ENCODE measurements around the gene WDR36. TPM values are rescaled to one million over a fixed set of nuclear protein-coding genes. Genes with fewer than 3 reads are reported as not detected.

Gene WDR36
- total and polyA plus RNA-seq, 4 donors, result 7.8 to 34.3 (median 15.5) TPM

DNA sequence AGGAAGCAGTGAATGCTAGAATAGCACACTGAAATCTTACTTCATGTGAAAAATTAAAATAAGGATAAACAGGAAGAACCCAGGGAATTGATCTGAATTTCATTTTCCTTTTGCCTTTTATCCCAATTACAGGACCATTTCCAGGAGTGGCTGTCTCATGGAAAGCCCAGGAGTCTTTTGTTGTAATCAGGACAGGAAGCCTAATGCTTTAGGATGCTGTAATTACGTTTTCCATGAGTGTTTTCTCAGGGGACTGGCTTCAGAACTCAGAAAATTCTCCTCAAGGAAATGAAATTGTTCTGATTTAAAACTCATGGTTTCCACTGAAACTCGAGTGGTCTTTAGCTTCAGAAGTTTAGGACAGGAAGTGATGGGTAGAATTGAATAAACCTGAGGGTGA, 75.4 kb downstream of the WDR36 start:
- ATAC-seq (ENCODE audit: insufficient read depth, low FRiP score), result no peak

GRCh38 chr5:111168608-111169007, 76.5 kb downstream of the WDR36 start:
- H3K36me3 ChIP-seq (ENCODE audit: control insufficient read depth in 4 of 4, insufficient read depth in 4 of 4, low read length in 4 of 4), result no peaks in the 10 kb centered on the region
- H3K4me1 ChIP-seq (ENCODE audit: control insufficient read depth in 5 of 5, insufficient read depth in 5 of 5, low read length in 5 of 5), result no peaks in the 10 kb centered on the region
- DNase-seq, result no peak
- H3K27me3 ChIP-seq (ENCODE audit: control insufficient read depth in 3 of 3, insufficient read depth in 3 of 3, low read length in 2 of 3), result no peaks in the 10 kb centered on the region
- TF ChIP-seq CTCF (IDR thresholded peaks at IDR 0.05; ENCODE audit: control extremely low read depth, extremely low read depth), result no peak
- peaks cover 0 to 3% (median 0%) of the 10 kb centered on the region in 4 donors for H3K9me3 ChIP-seq (ENCODE audit: control insufficient read depth in 4 of 4, insufficient read depth in 3 of 4, low read length in 3 of 4)
- H3K4me3 ChIP-seq, result no peak overlapping the region
- ATAC-seq (ENCODE audit: insufficient read depth, low FRiP score), result no peak
- 0% methylated on average over 1 of the region's 1 CpG for WGBS, 2 donors
- no peak overlapping the region for H3K9ac ChIP-seq (ENCODE audit: insufficient read depth in 1 of 2, low read length in 2 of 2)
- H3K27ac ChIP-seq (ENCODE audit: low read depth in 1 of 2, low read length in 1 of 2), result no peak overlapping the region

More for the DNA sequence above, 75.4 kb downstream of the WDR36 start:
- Histone ChIP-seq H3K9ac (ENCODE audit: insufficient read depth in 1 of 2, low read length in 2 of 2) (no peak overlapping the region), H3K36me3 (ENCODE audit: control insufficient read depth in 4 of 4, insufficient read depth in 4 of 4, low read length in 4 of 4) (no peaks in the 10 kb centered on the region), H3K27ac (ENCODE audit: low read depth in 1 of 2, low read length in 1 of 2) (no peak overlapping the region), H3K4me3 (no peak overlapping the region), H3K9me3 (ENCODE audit: control insufficient read depth in 4 of 4, insufficient read depth in 3 of 4, low read length in 3 of 4) (peaks cover 0 to 3% (median 0%) of the 10 kb centered on the region in 4 donors), H3K27me3 (ENCODE audit: control insufficient read depth in 3 of 3, insufficient read depth in 3 of 3, low read length in 2 of 3) (no peaks in the 10 kb centered on the region), H3K4me1 (ENCODE audit: control insufficient read depth in 5 of 5, insufficient read depth in 5 of 5, low read length in 5 of 5) (no peaks in the 10 kb centered on the region)
- WGBS, 2 donors, result 67 to 81% methylated on average over 2 of the region's 2 CpGs
- TF ChIP-seq CTCF (IDR thresholded peaks at IDR 0.05; ENCODE audit: control extremely low read depth, extremely low read depth), result no peak
- DNase-seq, result no peak

GRCh38 chr5:111169269-111169668, 77.1 kb downstream of the WDR36 start:
- DNase-seq (no peak), ATAC-seq (ENCODE audit: insufficient read depth, low FRiP score) (no peak)
- no peak for TF ChIP-seq CTCF (IDR thresholded peaks at IDR 0.05; ENCODE audit: control extremely low read depth, extremely low read depth)
- no peaks in the 10 kb centered on the region for H3K36me3 ChIP-seq (ENCODE audit: control insufficient read depth in 4 of 4, insufficient read depth in 4 of 4, low read length in 4 of 4)
- H3K9me3 ChIP-seq (ENCODE audit: control insufficient read depth in 4 of 4, insufficient read depth in 3 of 4, low read length in 3 of 4), result peaks cover 0 to 3% (median 0%) of the 10 kb centered on the region in 4 donors
- no peak overlapping the region for H3K4me3 ChIP-seq
- no peak overlapping the region for H3K27ac ChIP-seq (ENCODE audit: low read depth in 1 of 2, low read length in 1 of 2)
- H3K9ac ChIP-seq (ENCODE audit: insufficient read depth in 1 of 2, low read length in 2 of 2), result no peak overlapping the region
- no peaks in the 10 kb centered on the region for H3K4me1 ChIP-seq (ENCODE audit: control insufficient read depth in 5 of 5, insufficient read depth in 5 of 5, low read length in 5 of 5)
- H3K27me3 ChIP-seq (ENCODE audit: control insufficient read depth in 3 of 3, insufficient read depth in 3 of 3, low read length in 2 of 3), result no peaks in the 10 kb centered on the region
- 62 to 85% methylated on average over 2 of the region's 2 CpGs for WGBS, 2 donors

DNA sequence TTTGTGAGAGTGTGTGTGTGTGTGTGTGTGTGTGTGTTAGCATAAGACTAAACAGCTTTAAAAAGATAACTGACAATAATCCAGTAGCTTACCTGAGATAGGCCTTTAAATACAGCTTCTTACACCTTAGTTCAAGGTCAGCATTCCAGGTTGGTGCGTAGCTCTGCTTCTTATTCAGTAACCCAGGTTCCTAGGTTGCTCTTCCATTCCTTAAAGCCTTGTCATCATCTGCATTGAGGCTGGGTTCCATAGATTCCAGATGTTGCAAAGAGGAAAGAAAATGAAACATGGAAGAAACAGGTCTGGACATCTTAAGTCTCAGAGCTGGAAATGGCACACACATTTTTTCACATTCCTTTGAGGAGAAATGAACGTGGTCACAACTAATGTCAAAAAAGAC, 78.1 kb downstream of the WDR36 start:
- no peaks in the 10 kb centered on the region for H3K36me3 ChIP-seq (ENCODE audit: control insufficient read depth in 4 of 4, insufficient read depth in 4 of 4, low read length in 4 of 4)
- 83 to 88% methylated on average over 2 of the region's 2 CpGs for WGBS, 2 donors
- H3K9ac ChIP-seq (ENCODE audit: insufficient read depth in 1 of 2, low read length in 2 of 2), result no peak overlapping the region
- H3K27me3 ChIP-seq (ENCODE audit: control insufficient read depth in 3 of 3, insufficient read depth in 3 of 3, low read length in 2 of 3), result no peaks in the 10 kb centered on the region
- no peaks in the 10 kb centered on the region for H3K4me1 ChIP-seq (ENCODE audit: control insufficient read depth in 5 of 5, insufficient read depth in 5 of 5, low read length in 5 of 5)
- H3K4me3 ChIP-seq, result no peak overlapping the region
- no peak for ATAC-seq (ENCODE audit: insufficient read depth, low FRiP score)
- no peak overlapping the region for H3K27ac ChIP-seq (ENCODE audit: low read depth in 1 of 2, low read length in 1 of 2)
- no peak for DNase-seq
- no peak for TF ChIP-seq CTCF (IDR thresholded peaks at IDR 0.05; ENCODE audit: control extremely low read depth, extremely low read depth)
- peaks cover 0 to 3% (median 0%) of the 10 kb centered on the region in 4 donors for H3K9me3 ChIP-seq (ENCODE audit: control insufficient read depth in 4 of 4, insufficient read depth in 3 of 4, low read length in 3 of 4)

All from lung (tissue), 12 donors.